Measurements from ENCODE around the gene ANKRD37.

Gene ANKRD37

DNA sequence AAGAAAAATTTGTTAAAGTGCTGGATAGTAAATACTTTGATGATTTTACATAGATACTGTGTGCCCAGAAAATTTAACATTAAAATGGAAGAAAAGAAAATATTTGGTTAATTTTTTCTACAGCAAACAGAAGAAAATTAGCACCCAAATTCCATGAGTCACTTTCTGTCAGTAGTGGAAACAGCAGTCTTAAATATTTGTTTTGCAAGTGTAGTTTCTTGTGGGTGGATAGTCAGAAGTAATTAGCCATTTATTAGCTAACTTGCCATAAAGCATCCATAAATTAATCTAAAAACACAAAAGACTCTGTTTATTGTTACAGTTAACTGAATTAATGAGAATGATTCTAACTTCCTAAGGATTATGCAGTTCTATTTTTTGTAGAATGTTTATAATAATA, 38.8 kb downstream of the ANKRD37 start:
- H3K27ac ChIP-seq = no peak overlapping the region
- no peak for DNase-seq
- H3K4me3 ChIP-seq (ENCODE audit: low read depth, low read length) = no peak overlapping the region
- H3K36me3 ChIP-seq (replicated peaks) = no peaks in the 10 kb centered on the region
- TF ChIP-seq, protein P1, sequence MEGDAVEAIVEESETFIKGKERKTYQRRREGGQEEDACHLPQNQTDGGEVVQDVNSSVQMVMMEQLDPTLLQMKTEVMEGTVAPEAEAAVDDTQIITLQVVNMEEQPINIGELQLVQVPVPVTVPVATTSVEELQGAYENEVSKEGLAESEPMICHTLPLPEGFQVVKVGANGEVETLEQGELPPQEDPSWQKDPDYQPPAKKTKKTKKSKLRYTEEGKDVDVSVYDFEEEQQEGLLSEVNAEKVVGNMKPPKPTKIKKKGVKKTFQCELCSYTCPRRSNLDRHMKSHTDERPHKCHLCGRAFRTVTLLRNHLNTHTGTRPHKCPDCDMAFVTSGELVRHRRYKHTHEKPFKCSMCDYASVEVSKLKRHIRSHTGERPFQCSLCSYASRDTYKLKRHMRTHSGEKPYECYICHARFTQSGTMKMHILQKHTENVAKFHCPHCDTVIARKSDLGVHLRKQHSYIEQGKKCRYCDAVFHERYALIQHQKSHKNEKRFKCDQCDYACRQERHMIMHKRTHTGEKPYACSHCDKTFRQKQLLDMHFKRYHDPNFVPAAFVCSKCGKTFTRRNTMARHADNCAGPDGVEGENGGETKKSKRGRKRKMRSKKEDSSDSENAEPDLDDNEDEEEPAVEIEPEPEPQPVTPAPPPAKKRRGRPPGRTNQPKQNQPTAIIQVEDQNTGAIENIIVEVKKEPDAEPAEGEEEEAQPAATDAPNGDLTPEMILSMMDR (IDR thresholded peaks at IDR 0.05; ENCODE audit: low read depth, low read length, missing control alignments) = no peak
- in situ Hi-C loops (cut with HindIII; ENCODE audit: low pct_ligation_motif_present, low sequenced_read_pairs) = no loop called here
- no peaks in the 10 kb centered on the region for H3K27me3 ChIP-seq (replicated peaks)

DNA sequence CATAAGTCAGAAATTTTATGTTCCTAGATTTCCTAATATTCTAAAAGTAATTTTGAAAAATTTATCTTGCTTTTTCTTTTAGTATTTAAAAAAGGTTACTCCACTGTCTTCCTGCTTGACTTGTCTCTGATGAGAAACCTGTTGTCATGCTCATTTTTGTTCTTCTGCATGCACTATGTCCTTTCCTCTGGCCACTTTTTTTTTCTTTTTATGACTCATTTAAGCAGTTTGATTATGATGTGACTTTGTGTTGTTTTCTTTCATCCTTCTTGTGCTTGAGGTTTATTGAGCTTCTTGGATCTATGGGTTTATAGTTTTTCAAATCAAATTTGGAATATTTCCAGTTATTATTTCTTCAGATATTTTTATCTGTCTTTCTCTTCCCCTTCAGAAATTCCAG, 41.2 kb downstream of the ANKRD37 start:
- H3K36me3 ChIP-seq (replicated peaks) = no peaks in the 10 kb centered on the region
- in situ Hi-C loops (cut with HindIII; ENCODE audit: low pct_ligation_motif_present, low sequenced_read_pairs) = no loop called here
- no peak overlapping the region for H3K27ac ChIP-seq
- TF ChIP-seq, protein P1 (IDR thresholded peaks at IDR 0.05; ENCODE audit: low read depth, low read length, missing control alignments) = no peak
- H3K27me3 ChIP-seq (replicated peaks) = no peaks in the 10 kb centered on the region
- no peak for DNase-seq
- no peak overlapping the region for H3K4me3 ChIP-seq (ENCODE audit: low read depth, low read length)

DNA sequence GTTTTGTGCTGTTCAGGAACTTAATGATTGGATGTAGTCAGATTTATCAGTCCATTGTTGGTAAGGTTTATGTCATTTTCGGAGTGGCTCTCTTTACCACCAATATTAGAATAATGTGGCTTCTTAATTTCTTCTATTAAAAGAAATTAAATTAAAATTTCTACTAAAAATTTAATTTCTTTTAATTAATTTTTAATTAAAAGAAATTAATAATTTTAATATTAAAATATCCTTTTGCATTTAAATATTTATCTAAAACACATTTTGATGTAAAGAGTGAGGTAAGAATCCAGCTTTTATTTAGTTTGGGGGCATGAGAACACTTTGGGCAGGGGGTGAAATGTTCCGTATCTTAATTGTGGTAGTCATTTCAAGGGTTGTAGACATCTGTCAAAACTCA, 44.8 kb downstream of the ANKRD37 start:
- Histone ChIP-seq H3K27me3 (replicated peaks) (no peaks in the 10 kb centered on the region), H3K36me3 (replicated peaks) (no peaks in the 10 kb centered on the region), H3K4me3 (ENCODE audit: low read depth, low read length) (no peak overlapping the region), H3K27ac (no peak overlapping the region)
- in situ Hi-C loops (cut with HindIII; ENCODE audit: low pct_ligation_motif_present, low sequenced_read_pairs) = no loop called here
- no peak for DNase-seq
- TF ChIP-seq, protein P1 (IDR thresholded peaks at IDR 0.05; ENCODE audit: low read depth, low read length, missing control alignments) = no peak

DNA sequence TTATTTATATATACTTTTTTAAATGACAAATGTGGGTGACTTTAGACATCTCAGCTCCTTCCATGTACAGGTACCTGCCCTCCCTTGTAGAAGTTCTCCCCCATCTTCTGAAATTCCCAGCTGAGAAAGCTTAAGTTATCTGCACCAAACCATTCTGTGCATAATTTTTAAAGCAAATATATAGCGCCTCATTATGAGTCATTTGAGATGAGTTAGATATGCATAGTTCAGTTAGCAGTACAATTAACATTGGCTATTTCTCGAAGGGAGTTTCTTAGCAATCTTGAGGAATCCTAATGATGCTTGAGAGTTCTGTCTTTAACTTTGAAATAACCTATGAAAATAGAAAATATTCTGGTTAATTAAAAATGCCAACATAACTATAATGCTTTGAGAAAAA, 48.6 kb downstream of the ANKRD37 start:
- in situ Hi-C loops (cut with HindIII; ENCODE audit: low pct_ligation_motif_present, low sequenced_read_pairs) = no loop called here
- Histone ChIP-seq H3K27ac (no peak overlapping the region), H3K27me3 (replicated peaks) (no peaks in the 10 kb centered on the region), H3K4me3 (ENCODE audit: low read depth, low read length) (no peak overlapping the region), H3K36me3 (replicated peaks) (no peaks in the 10 kb centered on the region)
- TF ChIP-seq, protein P1 (IDR thresholded peaks at IDR 0.05; ENCODE audit: low read depth, low read length, missing control alignments) = no peak
- no peak for DNase-seq
